ENCODE measurements around the gene P3H3. TPM values are rescaled to one million over a fixed set of nuclear protein-coding genes. Genes with fewer than 3 reads are reported as not detected.

Gene P3H3
- total and polyA plus RNA-seq, 2 of the 4 experiments (the other 2 are of a cell fraction): 27.8 to 83.9 TPM

DNA sequence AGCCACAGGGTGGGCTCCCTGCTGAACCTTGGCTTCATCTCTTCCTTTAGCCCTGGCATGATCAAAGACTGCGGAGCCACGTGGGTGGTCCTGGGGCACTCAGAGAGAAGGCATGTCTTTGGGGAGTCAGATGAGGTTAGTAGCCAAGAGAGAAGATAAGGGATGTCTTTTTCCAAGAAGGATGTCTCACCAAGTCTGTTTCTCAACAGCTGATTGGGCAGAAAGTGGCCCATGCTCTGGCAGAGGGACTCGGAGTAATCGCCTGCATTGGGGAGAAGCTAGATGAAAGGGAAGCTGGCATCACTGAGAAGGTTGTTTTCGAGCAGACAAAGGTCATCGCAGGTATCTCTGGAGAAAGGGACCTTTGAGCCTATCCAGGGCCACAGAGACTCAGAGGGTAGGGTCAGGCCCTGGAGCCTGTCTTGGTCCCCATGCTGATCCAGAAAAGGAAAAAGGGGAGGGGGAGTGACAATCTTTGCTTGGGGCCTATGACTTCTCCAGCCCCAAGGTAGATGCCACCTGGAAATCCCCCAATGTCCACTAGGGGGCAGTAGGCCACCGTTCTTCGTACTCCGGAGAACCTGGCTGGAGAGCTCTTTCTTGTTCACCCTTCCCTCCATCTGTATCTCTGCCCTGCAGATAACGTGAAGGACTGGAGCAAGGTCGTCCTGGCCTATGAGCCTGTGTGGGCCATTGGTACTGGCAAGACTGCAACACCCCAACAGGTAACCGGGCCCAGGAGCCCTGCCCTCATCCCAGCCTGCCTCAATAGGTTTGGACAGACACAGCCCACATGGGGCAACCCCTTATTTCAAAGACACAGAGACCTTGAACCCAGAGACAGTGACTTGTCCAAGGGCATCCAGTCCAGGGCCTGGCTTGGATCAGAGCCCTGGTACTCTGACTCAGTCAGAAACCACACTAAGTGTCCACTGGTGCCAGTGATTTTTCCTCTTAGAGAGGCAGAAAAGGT, 41.1 kb downstream of the P3H3 start:
- Histone ChIP-seq H3K9me3 (ENCODE audit: control insufficient read depth, insufficient read depth, low read length) (no peaks in the 10 kb centered on the region), H3K23ac (ENCODE audit: low read depth, low read length) (peak overlapping the region; percentile 67; the same call in 1 of the 2 replicates), H2AK9ac (replicated peaks; ENCODE audit: low read depth, low read length, poor library complexity) (peak overlapping the region; percentile 100), H2BK20ac (ENCODE audit: low read depth, low read length) (no peak overlapping the region), H2BK120ac (ENCODE audit: low read depth, low read length) (no peak overlapping the region), H2AK5ac (ENCODE audit: low read depth, low read length) (0 out of 2 replicates have a peak overlapping the region, but pooled peaks have one; percentile 8), H4K20me1 (ENCODE audit: insufficient read depth, low read length) (peaks cover 51% of the 10 kb centered on the region), H3K79me1 (ENCODE audit: low read depth in 1 of 2, low read length in 2 of 2) (peaks cover 26 to 64% of the 10 kb centered on the region in 2 experiments), H2AFZ (replicated peaks; ENCODE audit: low read length, poor library complexity) (no peak overlapping the region), H3K9me1 (ENCODE audit: insufficient read depth, low read length) (0 out of 2 replicates have a peak, but pooled peaks cover 7% of the 10 kb centered on the region), H3K4me1 (ENCODE audit: control insufficient read depth, insufficient read depth, low read length) (peaks cover 19% of the 10 kb centered on the region), H3K4me2 (ENCODE audit: low read depth, low read length) (peak overlapping the region; percentile 94), H4K91ac (ENCODE audit: insufficient read depth, low read depth, low read length) (no peak overlapping the region), H2BK15ac (ENCODE audit: low read depth, low read length) (no peak overlapping the region), H3K27me3 (ENCODE audit: control insufficient read depth, insufficient read depth, low read length) (no peaks in the 10 kb centered on the region), H3K14ac (replicated peaks; ENCODE audit: low read depth, low read length) (peak overlapping the region; percentile 16; the same call in 1 of the 2 replicates), H3K9ac (ENCODE audit: low read depth, low read length) (peak overlapping the region; percentile 100), H4K8ac (ENCODE audit: low read depth in 2 of 2, low read length in 2 of 2) (no peak overlapping the region; a peak in 1 of 4 replicates), H3K36me3 (ENCODE audit: control insufficient read depth, insufficient read depth, low read length) (peaks cover 40% of the 10 kb centered on the region), H3K18ac (ENCODE audit: low read depth, low read length) (no peak overlapping the region), H3K4me3 (ENCODE audit: insufficient read depth, low read depth, low read length) (peak overlapping the region; percentile 87), H2BK5ac (ENCODE audit: low read depth, low read length, poor library complexity, severe bottlenecking) (peak overlapping the region; percentile 23), H3K56ac (ENCODE audit: extremely low read depth, insufficient read depth, low read length) (0 out of 2 replicates have a peak overlapping the region, but pooled peaks have one; percentile 14), H3K4ac (ENCODE audit: low read depth, low read length) (no peak overlapping the region), H4K5ac (ENCODE audit: low read depth, low read length) (no peak overlapping the region), H3K27ac (ENCODE audit: insufficient read depth, low read length) (peak overlapping the region; percentile 97)
- CTCF ChIA-PET: interaction anchor here (0.6 to 2.0 kb wide), 4 partner anchors 22 to 256 kb away, joined by 3 to 8 read pairs (median 4); no protein-coding TSS in a partner anchor
- DNase-seq (peak; percentile 70), ATAC-seq (ENCODE audit: low read depth) (no peak)
- dilution Hi-C loops (cut with HindIII; ENCODE audit: low sequenced_read_pairs, unreplicated experiment): no loop called here
- 14% methylated on average over 4 of the region's 12 CpGs; no CpG with 5 or more reads in 1 of the 2 experiments for WGBS, 2 experiments (ENCODE audit: extremely low coverage in 2 of 2, insufficient read length in 1 of 2)
- intact Hi-C loops (cut with micrococcal nuclease): loop anchor here (1.0 to 5.0 kb wide), 5 partner anchors 17 to 768 kb away; partner anchors contain the start of genes RNU7-1 and USP5
- in situ Hi-C loops (cut with MboI; ENCODE audit: low sequenced_read_pairs): loop anchor here (5.0 kb wide), 1 partner anchor 93 kb away; no protein-coding TSS in a partner anchor
- TF ChIP-seq, protein P1, sequence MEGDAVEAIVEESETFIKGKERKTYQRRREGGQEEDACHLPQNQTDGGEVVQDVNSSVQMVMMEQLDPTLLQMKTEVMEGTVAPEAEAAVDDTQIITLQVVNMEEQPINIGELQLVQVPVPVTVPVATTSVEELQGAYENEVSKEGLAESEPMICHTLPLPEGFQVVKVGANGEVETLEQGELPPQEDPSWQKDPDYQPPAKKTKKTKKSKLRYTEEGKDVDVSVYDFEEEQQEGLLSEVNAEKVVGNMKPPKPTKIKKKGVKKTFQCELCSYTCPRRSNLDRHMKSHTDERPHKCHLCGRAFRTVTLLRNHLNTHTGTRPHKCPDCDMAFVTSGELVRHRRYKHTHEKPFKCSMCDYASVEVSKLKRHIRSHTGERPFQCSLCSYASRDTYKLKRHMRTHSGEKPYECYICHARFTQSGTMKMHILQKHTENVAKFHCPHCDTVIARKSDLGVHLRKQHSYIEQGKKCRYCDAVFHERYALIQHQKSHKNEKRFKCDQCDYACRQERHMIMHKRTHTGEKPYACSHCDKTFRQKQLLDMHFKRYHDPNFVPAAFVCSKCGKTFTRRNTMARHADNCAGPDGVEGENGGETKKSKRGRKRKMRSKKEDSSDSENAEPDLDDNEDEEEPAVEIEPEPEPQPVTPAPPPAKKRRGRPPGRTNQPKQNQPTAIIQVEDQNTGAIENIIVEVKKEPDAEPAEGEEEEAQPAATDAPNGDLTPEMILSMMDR (conservative IDR thresholded peaks at IDR 0.05; ENCODE audit: low read depth, low read length): peak; percentile 77
- TF ChIP-seq SMC3 (IDR thresholded peaks at IDR 0.05; ENCODE audit: low read depth, low read length) (peak; percentile 38; the same call in 1 of the 2 replicates), RFX5 (IDR thresholded peaks at IDR 0.05; ENCODE audit: low read depth, low read length) (no peak), POLR2A (IDR thresholded peaks at IDR 0.05; ENCODE audit: low read depth, low read length) (no peak), RAD21 (IDR thresholded peaks at IDR 0.05; ENCODE audit: low read length) (peak; percentile 69), MXI1 (IDR thresholded peaks at IDR 0.05; ENCODE audit: borderline replicate concordance, low read depth, low read length) (peak; percentile 86)
- POLR2A ChIA-PET (ENCODE audit: unreplicated experiment): interaction anchor here (0.6 to 1.2 kb wide), 2 partner anchors 22 to 56 kb away, joined by 3 to 5 read pairs; no protein-coding TSS in a partner anchor
- no TSS peak for BruUV-seq (replicated peaks)
